Endodermal cell (in vitro differentiated cells): ENCODE results near the gene TLL1. TPM values are rescaled to one million over a fixed set of nuclear protein-coding genes. Genes with fewer than 3 reads are reported as not detected.

Experiments used
- DNase-seq: peaks from one replicate; pipeline ENCODE4 v3.0.0-alpha.2; 2017
- H3K27ac ChIP-seq: 2 replicates; pipeline ENCODE4 v1.5.1; 2013; ENCODE audit warnings: mild to moderate bottlenecking, low read depth, low read length, moderate library complexity
- H3K27me3 ChIP-seq: 2 replicates; pipeline ENCODE4 v1.6.1; 2013; ENCODE audit warnings: mild to moderate bottlenecking, low read length, moderate library complexity; ENCODE audit not compliant: insufficient read depth, control insufficient read depth, poor library complexity, severe bottlenecking
- H3K36me3 ChIP-seq: 2 replicates; pipeline ENCODE4 v1.7.0; 2013; ENCODE audit warnings: mild to moderate bottlenecking, low read length, moderate library complexity; ENCODE audit not compliant: control insufficient read depth, insufficient read depth
- H3K4me1 ChIP-seq: one replicate; pipeline ENCODE4 v1.7.0; 2013; ENCODE audit warnings: low read length; ENCODE audit not compliant: control insufficient read depth, insufficient read depth
- H3K4me3 ChIP-seq: 2 replicates; pipeline ENCODE4 v1.5.1; 2013; ENCODE audit warnings: mild to moderate bottlenecking, low read length, moderate library complexity
- H3K9ac ChIP-seq: 2 replicates; pipeline ENCODE4 v1.6.1; 2013; ENCODE audit warnings: mild to moderate bottlenecking, low read length, moderate library complexity; ENCODE audit not compliant: poor library complexity, severe bottlenecking; ENCODE audit errors: extremely low read depth
- H3K9me3 ChIP-seq: 2 replicates; pipeline ENCODE4 v1.6.1; 2013; ENCODE audit warnings: mild to moderate bottlenecking, low read length, moderate library complexity; ENCODE audit not compliant: control insufficient read depth
- H3K27ac Mint-ChIP-seq: 2 replicates; pipeline ENCODE4 v1.8.0; 2020; ENCODE audit warnings: mixed read lengths
- H3K27me3 Mint-ChIP-seq: 2 replicates; pipeline ENCODE4 v1.8.0; 2021; ENCODE audit warnings: mild to moderate bottlenecking, mixed read lengths; ENCODE audit not compliant: insufficient read depth
- H3K36me3 Mint-ChIP-seq: 2 replicates; pipeline ENCODE4 v1.8.0; 2020; ENCODE audit warnings: low read depth, mixed read lengths
- H3K4me1 Mint-ChIP-seq: 2 replicates; pipeline ENCODE4 v1.8.0; 2020; ENCODE audit warnings: mixed read lengths
- H3K4me3 Mint-ChIP-seq: 2 replicates; pipeline ENCODE4 v1.8.0; 2020; ENCODE audit warnings: mild to moderate bottlenecking, moderate library complexity, mixed read lengths
- H3K9me3 Mint-ChIP-seq: 2 replicates; pipeline ENCODE4 v1.8.0; 2020; ENCODE audit warnings: mild to moderate bottlenecking, mixed read lengths
- CTCF ChIP-seq: fragments of 200-600 bp; sonication (generic); conservative IDR thresholded peaks from 2 replicates; pipeline ENCODE4 v1.5.0; 2021; ENCODE audit warnings: antibody characterized with exemption, mild to moderate bottlenecking
- WGBS, 2 experiments: methylation state at CpG; one replicate each; pipeline versions ENCODE4 v1.1.5 to v1.1.7; 2013; ENCODE audit warnings: missing lambda C conversion rate in 2 of 2, mixed read lengths in 1 of 2; ENCODE audit not compliant: insufficient coverage in 1 of 2, insufficient read length in 1 of 2; 5-methylcytosine and 5-hydroxymethylcytosine counted together
- total RNA-seq, 2 donors: library from RNA; stranded (reverse); fragmentation: NEBNext Ultra II Directional in 1 of 2; extraction: Animal tissue kit (Norgen Biotek cat#: 25700) in 1 of 2; gene quantifications; 2 replicates in 1 of 2; 3 replicates in 1 of 2; pipeline ENCODE4 v1.2.1, GENCODE V29; 2021

Gene TLL1
- total RNA-seq, 2 donors from 2014 or later = 0.18 to 3.8 TPM

GRCh38 chr4:165967486-165967885, 94.4 kb downstream of the TLL1 start:
- H3K27me3 ChIP-seq = no peaks in the 10 kb centered on the region
- H3K36me3 ChIP-seq = no peaks in the 10 kb centered on the region
- Mint-ChIP-seq H3K36me3 (peaks cover 7% of the 10 kb centered on the region), H3K9me3 (peaks cover 24% of the 10 kb centered on the region), H3K27ac (no peak overlapping the region), H3K27me3 (no peaks in the 10 kb centered on the region), H3K4me3 (no peak overlapping the region), H3K4me1 (no peaks in the 10 kb centered on the region)
- WGBS, 2 experiments = 93% methylated on average over 2 of the region's 2 CpGs; no CpG with 5 or more reads in 1 of the 2 experiments
- no peak for DNase-seq
- no peak for TF ChIP-seq CTCF
- no peak overlapping the region for H3K27ac ChIP-seq
- H3K4me1 ChIP-seq = no peaks in the 10 kb centered on the region
- no peak overlapping the region for H3K9ac ChIP-seq
- H3K9me3 ChIP-seq = peaks cover 9% of the 10 kb centered on the region
- H3K4me3 ChIP-seq = no peak overlapping the region

GRCh38 chr4:165970703-165971420, 97.8 kb downstream of the TLL1 start:
- H3K4me3 Mint-ChIP-seq = no peak overlapping the region
- no peaks in the 10 kb centered on the region for H3K27me3 Mint-ChIP-seq
- Histone ChIP-seq H3K9ac (no peak overlapping the region), H3K27me3 (no peaks in the 10 kb centered on the region), H3K4me3 (no peak overlapping the region), H3K4me1 (no peaks in the 10 kb centered on the region), H3K9me3 (peaks cover 9% of the 10 kb centered on the region), H3K27ac (no peak overlapping the region), H3K36me3 (no peaks in the 10 kb centered on the region)
- peaks cover 7% of the 10 kb centered on the region for H3K36me3 Mint-ChIP-seq
- H3K27ac Mint-ChIP-seq = no peak overlapping the region
- TF ChIP-seq CTCF = no peak
- no peak for DNase-seq
- peaks cover 19% of the 10 kb centered on the region for H3K9me3 Mint-ChIP-seq
- no peaks in the 10 kb centered on the region for H3K4me1 Mint-ChIP-seq
- WGBS, 2 experiments = 81 to 89% methylated on average over 4 of the region's 4 CpGs

GRCh38 chr4:165971446-165971845, 98.4 kb downstream of the TLL1 start:
- H3K9ac ChIP-seq = no peak overlapping the region
- WGBS, 2 experiments = 89 to 93% methylated on average over 3 of the region's 3 CpGs
- no peak overlapping the region for H3K27ac Mint-ChIP-seq
- H3K4me3 ChIP-seq = no peak overlapping the region
- TF ChIP-seq CTCF = no peak
- peaks cover 14% of the 10 kb centered on the region for H3K9me3 Mint-ChIP-seq
- no peaks in the 10 kb centered on the region for H3K36me3 ChIP-seq
- H3K27me3 ChIP-seq = no peaks in the 10 kb centered on the region
- H3K27me3 Mint-ChIP-seq = no peaks in the 10 kb centered on the region
- peaks cover 4% of the 10 kb centered on the region for H3K9me3 ChIP-seq
- H3K4me1 Mint-ChIP-seq = no peaks in the 10 kb centered on the region
- no peaks in the 10 kb centered on the region for H3K4me1 ChIP-seq
- DNase-seq = no peak
- peaks cover 4% of the 10 kb centered on the region for H3K36me3 Mint-ChIP-seq
- H3K27ac ChIP-seq = no peak overlapping the region
- no peak overlapping the region for H3K4me3 Mint-ChIP-seq
